Thyroid gland (tissue), 4 donors: ENCODE measurements around the gene PADI3. TPM values are rescaled to one million over a fixed set of nuclear protein-coding genes. Genes with fewer than 3 reads are reported as not detected.

Experiments used
- DNase-seq, 2 donors: peaks; one replicate each; pipeline ENCODE4 v3.0.0-alpha.2; 2019
- H3K27ac ChIP-seq, 3 donors: fragments of 200-600 bp; sonication (generic); 1 replicate in 2 of 3; 2 replicates in 1 of 3; pipeline ENCODE4 v1.5.1; 2016 to 2019; ENCODE audit warnings: mild to moderate bottlenecking in 1 of 3, moderate library complexity in 1 of 3
- H3K27me3 ChIP-seq: fragments of 200-600 bp; sonication (generic); one replicate; pipeline ENCODE4 v1.5.1; 2019
- H3K36me3 ChIP-seq, 2 donors: fragments of 200-600 bp; sonication (generic); one replicate each; pipeline ENCODE4 v1.5.1; 2016 to 2019
- H3K4me1 ChIP-seq, 2 donors: fragments of 200-600 bp; sonication (generic); one replicate each; pipeline ENCODE4 v1.5.1; 2017 to 2019
- H3K4me3 ChIP-seq, 3 donors: fragments of 200-600 bp; sonication (generic); replicated peaks in 1 of 3; 1 replicate in 2 of 3; 2 replicates in 1 of 3; pipeline ENCODE4 v1.5.1; 2016; ENCODE audit warnings: mild to moderate bottlenecking in 1 of 3
- H3K9me3 ChIP-seq: fragments of 200-600 bp; sonication (generic); one replicate; pipeline ENCODE4 v1.5.1; 2017
- POLR2A ChIP-seq, 2 donors: fragments of 450-650 bp; IDR thresholded peaks; one replicate each; pipeline ENCODE4 v1.6.1; 2017; ENCODE audit warnings: antibody characterized with exemption in 2 of 2, mild to moderate bottlenecking in 2 of 2, moderate library complexity in 1 of 2
- WGBS, 2 donors: methylation state at CpG; one replicate each; pipeline ENCODE4 v1.1.5; 2017; 5-methylcytosine and 5-hydroxymethylcytosine counted together
- intact Hi-C: fragments of 100-400 bp; cut with DNase I; formaldehyde crosslinking; loops from one replicate; pipeline ENCODE4 v1.15.1; 2023
- total RNA-seq, 4 donors: library from RNA; depleted of rRNA; stranded (reverse); fragments of >200 nt; gene quantifications; one replicate each; pipeline ENCODE4 v1.2.3, GENCODE V29; 2016
- TF ChIP-seq, protein P1 (sequence below), 6 experiments: fragments of 200-600 bp in 3 of 6; fragments of 450-650 bp in 3 of 6; sonication (generic) in 3 of 6; IDR thresholded peaks; one replicate each; pipeline ENCODE4 v1.5.1; 2016 to 2019; ENCODE audit warnings: antibody characterized with exemption in 6 of 6, mild to moderate bottlenecking in 2 of 6, inconsistent platforms in 1 of 6, moderate library complexity in 1 of 6

The PADI3 gene
- total RNA-seq, 4 donors from 2014 or later: not detected

DNA sequence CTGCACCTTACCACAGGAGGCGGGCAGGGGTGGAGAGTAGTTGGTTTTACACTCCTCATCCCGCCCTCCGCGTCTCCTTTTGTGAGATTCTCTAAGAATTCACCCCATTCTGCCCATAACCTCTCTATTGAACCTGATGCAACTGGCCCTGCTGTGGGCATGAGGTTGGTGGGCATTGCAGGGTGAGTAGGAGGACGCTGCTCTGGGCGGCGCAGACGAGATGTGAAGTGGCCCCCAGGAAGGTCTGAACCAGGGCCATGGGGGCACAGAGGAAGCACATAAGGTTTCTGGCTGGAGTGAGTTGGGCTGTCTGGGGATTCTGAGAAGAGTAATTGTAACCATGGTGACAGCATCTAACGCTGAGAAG is 35.1 kb upstream of the PADI3 start:
- no peaks in the 10 kb centered on the region for H3K36me3 ChIP-seq
- no peaks in the 10 kb centered on the region for H3K9me3 ChIP-seq
- WGBS, 2 donors: 85 to 89% methylated on average over 9 of the region's 9 CpGs
- H3K4me1 ChIP-seq: peaks cover 12 to 21% of the 10 kb centered on the region in 2 donors
- no peak overlapping the region for H3K4me3 ChIP-seq
- TF ChIP-seq POLR2A (IDR thresholded peaks at IDR 0.05): no peak
- TF ChIP-seq, protein P1, sequence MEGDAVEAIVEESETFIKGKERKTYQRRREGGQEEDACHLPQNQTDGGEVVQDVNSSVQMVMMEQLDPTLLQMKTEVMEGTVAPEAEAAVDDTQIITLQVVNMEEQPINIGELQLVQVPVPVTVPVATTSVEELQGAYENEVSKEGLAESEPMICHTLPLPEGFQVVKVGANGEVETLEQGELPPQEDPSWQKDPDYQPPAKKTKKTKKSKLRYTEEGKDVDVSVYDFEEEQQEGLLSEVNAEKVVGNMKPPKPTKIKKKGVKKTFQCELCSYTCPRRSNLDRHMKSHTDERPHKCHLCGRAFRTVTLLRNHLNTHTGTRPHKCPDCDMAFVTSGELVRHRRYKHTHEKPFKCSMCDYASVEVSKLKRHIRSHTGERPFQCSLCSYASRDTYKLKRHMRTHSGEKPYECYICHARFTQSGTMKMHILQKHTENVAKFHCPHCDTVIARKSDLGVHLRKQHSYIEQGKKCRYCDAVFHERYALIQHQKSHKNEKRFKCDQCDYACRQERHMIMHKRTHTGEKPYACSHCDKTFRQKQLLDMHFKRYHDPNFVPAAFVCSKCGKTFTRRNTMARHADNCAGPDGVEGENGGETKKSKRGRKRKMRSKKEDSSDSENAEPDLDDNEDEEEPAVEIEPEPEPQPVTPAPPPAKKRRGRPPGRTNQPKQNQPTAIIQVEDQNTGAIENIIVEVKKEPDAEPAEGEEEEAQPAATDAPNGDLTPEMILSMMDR (IDR thresholded peaks at IDR 0.05): no peak
- intact Hi-C loops: no loop called here
- no peak for DNase-seq
- H3K27ac ChIP-seq: no peak overlapping the region
- no peaks in the 10 kb centered on the region for H3K27me3 ChIP-seq

DNA sequence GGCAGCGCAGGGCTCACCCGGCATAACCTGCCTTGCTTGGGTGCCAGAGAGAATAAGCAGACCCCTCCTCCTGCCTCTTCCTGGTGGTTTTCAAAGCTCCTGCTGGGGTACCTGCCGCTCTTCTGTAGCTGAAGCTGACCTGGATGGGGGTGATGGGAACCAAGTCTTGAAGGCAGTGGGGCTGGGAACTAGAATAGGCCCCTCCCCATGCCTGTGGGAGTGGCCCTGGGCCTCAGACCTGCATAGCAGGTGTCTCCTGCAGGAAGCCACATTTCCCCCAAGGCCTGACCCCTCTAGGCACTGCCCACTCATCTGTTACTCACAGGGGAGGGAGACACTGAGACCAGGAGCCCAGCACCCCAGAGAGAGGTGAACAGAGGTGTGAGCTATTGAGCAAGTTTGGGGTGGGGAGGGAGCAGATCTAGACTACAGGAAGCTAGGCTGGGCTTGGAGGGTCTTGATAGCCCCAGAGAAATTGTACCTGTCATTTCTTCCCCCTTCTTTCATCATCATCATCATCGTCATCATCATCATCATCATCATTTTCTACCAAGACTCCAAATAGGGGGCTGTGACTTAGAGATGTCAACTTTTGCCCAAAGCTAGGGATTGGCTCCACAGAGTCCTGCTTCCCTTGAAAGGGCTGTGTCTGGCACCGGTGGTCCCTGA is 33.9 kb upstream of the PADI3 start:
- no peaks in the 10 kb centered on the region for H3K27me3 ChIP-seq
- 90 to 96% methylated on average over 5 of the region's 5 CpGs for WGBS, 2 donors
- no peak overlapping the region for H3K27ac ChIP-seq
- H3K4me3 ChIP-seq: no peak overlapping the region
- no peaks in the 10 kb centered on the region for H3K9me3 ChIP-seq
- DNase-seq: no peak
- TF ChIP-seq, protein P1 (IDR thresholded peaks at IDR 0.05): no peak
- no peak for TF ChIP-seq POLR2A (IDR thresholded peaks at IDR 0.05)
- no peaks in the 10 kb centered on the region for H3K36me3 ChIP-seq
- intact Hi-C loops: no loop called here
- peaks cover 12 to 21% of the 10 kb centered on the region in 2 donors for H3K4me1 ChIP-seq

DNA sequence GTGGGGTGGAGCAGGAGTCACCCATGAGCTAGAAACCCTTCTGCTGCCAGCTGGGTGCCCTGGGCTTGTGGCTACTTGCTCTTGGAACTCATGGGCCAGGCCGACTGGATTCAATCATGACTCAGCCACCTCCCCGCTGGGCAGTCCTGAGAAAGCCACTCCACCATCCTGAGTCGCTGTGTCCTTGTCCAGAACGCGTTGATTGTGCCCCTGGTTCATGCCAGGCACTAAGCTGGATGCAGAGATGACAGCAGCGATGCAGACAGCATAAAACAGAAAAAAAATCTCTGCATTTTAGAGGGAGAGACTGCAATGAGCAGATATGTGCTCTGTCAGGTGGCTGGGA is 33.4 kb upstream of the PADI3 start:
- 89% methylated on average over 6 of the region's 6 CpGs for WGBS, 2 donors
- no peaks in the 10 kb centered on the region for H3K27me3 ChIP-seq
- peaks cover 12 to 21% of the 10 kb centered on the region in 2 donors for H3K4me1 ChIP-seq
- intact Hi-C loops: no loop called here
- no peak overlapping the region for H3K27ac ChIP-seq
- DNase-seq: no peak
- H3K4me3 ChIP-seq: no peak overlapping the region
- TF ChIP-seq, protein P1 (IDR thresholded peaks at IDR 0.05): no peak
- no peaks in the 10 kb centered on the region for H3K9me3 ChIP-seq
- H3K36me3 ChIP-seq: no peaks in the 10 kb centered on the region

DNA sequence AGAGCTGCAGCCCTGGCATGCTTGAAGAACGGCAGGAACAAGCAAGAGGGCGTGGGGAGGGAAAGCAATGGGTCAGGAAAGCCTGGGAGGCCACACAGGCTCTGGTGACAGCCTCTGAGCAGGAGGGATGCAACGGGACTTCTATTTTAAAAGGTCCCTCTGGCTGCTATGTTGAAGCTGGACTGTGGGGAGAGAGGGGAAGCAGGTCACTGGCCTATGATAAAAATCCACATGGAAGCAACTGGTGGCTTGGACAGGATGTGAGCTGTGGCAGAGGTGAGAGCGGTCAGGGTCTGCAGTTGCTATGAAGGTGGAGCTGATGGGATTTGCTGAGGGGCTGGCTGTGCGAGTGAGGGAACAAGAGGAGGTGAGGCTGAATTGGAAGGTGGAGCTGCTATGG is 32.8 kb upstream of the PADI3 start:
- Histone ChIP-seq H3K9me3 (no peaks in the 10 kb centered on the region), H3K4me3 (no peak overlapping the region), H3K27ac (no peak overlapping the region), H3K4me1 (peaks cover 12 to 21% of the 10 kb centered on the region in 2 donors), H3K27me3 (no peaks in the 10 kb centered on the region), H3K36me3 (no peaks in the 10 kb centered on the region)
- 54 to 65% methylated on average over 5 of the region's 5 CpGs for WGBS, 2 donors
- no peak for DNase-seq
- intact Hi-C loops: no loop called here
- TF ChIP-seq, protein P1 (IDR thresholded peaks at IDR 0.05): no peak
- TF ChIP-seq POLR2A (IDR thresholded peaks at IDR 0.05): no peak

DNA sequence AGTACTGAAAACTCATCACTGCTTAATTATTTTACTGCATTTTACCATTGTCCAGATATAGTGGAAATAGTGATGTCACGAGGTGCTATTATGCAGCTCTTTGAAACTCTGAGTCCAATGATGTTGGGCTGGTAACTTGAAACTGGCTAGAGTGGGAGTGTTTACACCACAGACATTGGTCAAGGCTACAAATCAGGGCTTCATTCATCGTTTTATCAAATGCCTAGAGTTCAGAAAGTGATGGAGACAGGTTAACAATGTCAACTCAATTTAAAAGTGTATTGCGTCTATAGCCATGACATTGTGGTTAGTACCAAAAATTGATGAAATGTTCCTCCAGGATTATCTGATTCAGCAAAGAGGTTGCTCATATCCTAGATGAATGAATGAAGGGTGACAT is 31.3 kb upstream of the PADI3 start:
- no peak for DNase-seq
- Histone ChIP-seq H3K4me3 (no peak overlapping the region), H3K9me3 (no peaks in the 10 kb centered on the region), H3K27ac (no peak overlapping the region), H3K4me1 (peaks cover 10 to 13% of the 10 kb centered on the region in 2 donors), H3K36me3 (no peaks in the 10 kb centered on the region), H3K27me3 (no peaks in the 10 kb centered on the region)
- intact Hi-C loops: no loop called here
- no peak for TF ChIP-seq POLR2A (IDR thresholded peaks at IDR 0.05)
- TF ChIP-seq, protein P1 (IDR thresholded peaks at IDR 0.05): no peak
- 89 to 93% methylated on average over 3 of the region's 3 CpGs for WGBS, 2 donors
